Measurements from ENCODE around the gene LIMS2. TPM values are rescaled to one million over a fixed set of nuclear protein-coding genes. Genes with fewer than 3 reads are reported as not detected.
A peak's percentile ranks its signal among the peaks of the same experiment; 100 is the strongest.

Gene LIMS2
- total RNA-seq, 1 experiment from 2014 or later: 0.26 TPM

- DNase-seq (ENCODE audit: low read depth): peak; percentile 89
Observed at GRCh38 chr2:127701193-127701650, 25.9 kb upstream of the LIMS2 start, which contains the start of gene SFT2D3. TSS of gene SFT2D3 (plus strand) at chr2:127701497. CDS start at chr2:127701529, 32 bp downstream.

GRCh38 chr2:127700527-127701192 lies 25.3 kb upstream of the LIMS2 start:
- DNase-seq (ENCODE audit: low read depth): no peak

- DNase-seq (ENCODE audit: low read depth): no peak
Observed at GRCh38 chr2:127698553-127699355, 23.4 kb upstream of the LIMS2 start.

- no peak for DNase-seq (ENCODE audit: low read depth)
Observed at GRCh38 chr2:127697482-127698180, 22.3 kb upstream of the LIMS2 start.

GRCh38 chr2:127695491-127696472 lies 20.5 kb upstream of the LIMS2 start:
- peak; percentile 49 for DNase-seq (ENCODE audit: low read depth)

- no peak for DNase-seq (ENCODE audit: low read depth)
Observed at GRCh38 chr2:127694986-127695385, 19.7 kb upstream of the LIMS2 start.

GRCh38 chr2:127690696-127691095 lies 15.4 kb upstream of the LIMS2 start:
- DNase-seq (ENCODE audit: low read depth): no peak

- DNase-seq (ENCODE audit: low read depth): no peak
Observed at GRCh38 chr2:127688405-127688804, 13.1 kb upstream of the LIMS2 start.

- DNase-seq (ENCODE audit: low read depth): no peak
Observed at GRCh38 chr2:127685410-127686080, 10.2 kb upstream of the LIMS2 start.

GRCh38 chr2:127683757-127684156 lies 8.4 kb upstream of the LIMS2 start:
- no peak for DNase-seq (ENCODE audit: low read depth)

GRCh38 chr2:127683056-127683455 lies 7.7 kb upstream of the LIMS2 start:
- no peak for DNase-seq (ENCODE audit: low read depth)

GRCh38 chr2:127681976-127682857 lies 6.9 kb upstream of the LIMS2 start:
- DNase-seq (ENCODE audit: low read depth): no peak

- no peak for DNase-seq (ENCODE audit: low read depth)
Observed at GRCh38 chr2:127681288-127681804, 6.0 kb upstream of the LIMS2 start.

GRCh38 chr2:127680706-127681287 lies 5.5 kb upstream of the LIMS2 start:
- no peak for DNase-seq (ENCODE audit: low read depth)

- DNase-seq (ENCODE audit: low read depth): no peak
Observed at GRCh38 chr2:127679680-127680361, 4.5 kb upstream of the LIMS2 start.

- no peak for DNase-seq (ENCODE audit: low read depth)
Observed at GRCh38 chr2:127678991-127679390, 3.7 kb upstream of the LIMS2 start.

- no peak for DNase-seq (ENCODE audit: low read depth)
Observed at GRCh38 chr2:127678531-127678930, 3.2 kb upstream of the LIMS2 start.

- no peak for DNase-seq (ENCODE audit: low read depth)
Observed at GRCh38 chr2:127676906-127677305, 1.6 kb upstream of the LIMS2 start.

Measured in HT1080 (cell line).